GM18507 (cell line): ENCODE results near the gene IFNL1.
"Not testable (repeated sequence)": the region's sequence is repeated elsewhere in the genome, so short reads cannot be mapped to it uniquely, and the experiment has no call there.

Experiments used
- DNase-seq: peaks from one replicate; pipeline ENCODE4 v3.0.0; 2011; ENCODE audit warnings: low read depth; ENCODE audit not compliant: insufficient read length; ENCODE audit errors: extremely low spot score
- FAIRE-seq: peaks from 2 replicates; lab custom pipeline; 2011; peaks lifted over from hg19 to GRCh38; lab: Jason Lieb, UNC

IFNL1 gene

DNA sequence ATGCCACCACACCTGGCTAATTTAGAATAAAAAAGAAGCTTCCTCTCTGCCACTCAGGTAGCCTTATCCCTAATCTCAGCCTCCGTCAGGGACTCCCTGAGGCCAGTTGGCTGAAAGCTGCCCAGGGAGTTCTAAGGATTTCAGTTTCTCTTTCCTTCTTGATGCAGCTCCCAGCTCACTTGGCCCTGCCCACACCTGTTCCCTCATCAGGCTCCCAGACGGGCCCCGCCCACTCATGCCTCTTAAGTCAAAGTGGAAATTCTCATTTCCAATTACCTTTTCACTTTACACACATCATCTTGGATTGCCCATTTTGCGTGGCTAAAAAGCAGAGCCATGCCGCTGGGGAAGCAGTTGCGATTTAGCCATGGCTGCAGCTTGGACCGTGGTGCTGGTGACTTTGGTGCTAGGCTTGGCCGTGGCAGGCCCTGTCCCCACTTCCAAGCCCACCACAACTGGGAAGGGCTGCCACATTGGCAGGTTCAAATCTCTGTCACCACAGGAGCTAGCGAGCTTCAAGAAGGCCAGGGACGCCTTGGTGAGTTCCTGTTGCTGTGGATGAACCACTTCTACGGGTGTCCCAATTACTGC lies at the start of gene IFNL1:
IFNL1 (plus strand) TSS at position 353 of the 591 bp plus-strand sequence; CDS start at position 368, 15 bp downstream.
- no peak for DNase-seq
- no peak for FAIRE-seq

DNA sequence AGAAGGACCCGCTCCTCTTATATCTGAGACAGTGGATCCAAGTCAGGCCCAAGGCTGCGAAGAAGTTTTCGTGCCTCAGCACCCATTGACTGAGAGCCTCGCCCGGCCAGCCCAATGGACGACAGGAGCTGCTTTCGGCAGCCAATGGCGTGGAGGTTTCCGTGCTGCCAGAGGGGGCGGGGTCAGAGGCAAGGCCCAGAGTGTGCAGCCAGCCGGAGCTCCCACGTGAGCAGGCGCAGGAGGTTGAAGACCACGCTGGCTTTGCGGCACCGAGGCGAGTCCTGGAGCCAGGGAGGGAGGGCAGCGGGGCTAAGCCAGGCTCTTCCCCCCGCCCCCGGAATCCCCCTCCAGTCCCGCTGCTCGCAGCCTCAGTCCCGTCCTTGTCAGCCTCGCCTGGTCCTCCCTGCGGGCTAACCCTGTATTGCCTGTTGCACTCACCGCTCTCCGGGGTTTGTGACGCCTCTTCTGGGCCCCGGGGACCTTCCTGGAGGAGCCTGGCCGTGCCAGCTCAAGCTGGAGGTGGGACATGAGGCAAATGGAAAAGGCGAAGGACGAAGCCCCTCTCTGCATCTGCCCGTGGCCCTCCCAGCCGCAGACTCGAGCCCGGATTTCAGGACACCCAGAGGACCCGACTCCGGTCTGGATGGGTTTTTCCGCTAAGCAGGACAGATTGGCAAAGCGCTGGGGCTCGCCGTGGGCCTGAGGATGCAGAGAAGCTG lies 49.1 kb upstream of the IFNL1 start:
- DNase-seq: no peak
- no peak for FAIRE-seq

DNA sequence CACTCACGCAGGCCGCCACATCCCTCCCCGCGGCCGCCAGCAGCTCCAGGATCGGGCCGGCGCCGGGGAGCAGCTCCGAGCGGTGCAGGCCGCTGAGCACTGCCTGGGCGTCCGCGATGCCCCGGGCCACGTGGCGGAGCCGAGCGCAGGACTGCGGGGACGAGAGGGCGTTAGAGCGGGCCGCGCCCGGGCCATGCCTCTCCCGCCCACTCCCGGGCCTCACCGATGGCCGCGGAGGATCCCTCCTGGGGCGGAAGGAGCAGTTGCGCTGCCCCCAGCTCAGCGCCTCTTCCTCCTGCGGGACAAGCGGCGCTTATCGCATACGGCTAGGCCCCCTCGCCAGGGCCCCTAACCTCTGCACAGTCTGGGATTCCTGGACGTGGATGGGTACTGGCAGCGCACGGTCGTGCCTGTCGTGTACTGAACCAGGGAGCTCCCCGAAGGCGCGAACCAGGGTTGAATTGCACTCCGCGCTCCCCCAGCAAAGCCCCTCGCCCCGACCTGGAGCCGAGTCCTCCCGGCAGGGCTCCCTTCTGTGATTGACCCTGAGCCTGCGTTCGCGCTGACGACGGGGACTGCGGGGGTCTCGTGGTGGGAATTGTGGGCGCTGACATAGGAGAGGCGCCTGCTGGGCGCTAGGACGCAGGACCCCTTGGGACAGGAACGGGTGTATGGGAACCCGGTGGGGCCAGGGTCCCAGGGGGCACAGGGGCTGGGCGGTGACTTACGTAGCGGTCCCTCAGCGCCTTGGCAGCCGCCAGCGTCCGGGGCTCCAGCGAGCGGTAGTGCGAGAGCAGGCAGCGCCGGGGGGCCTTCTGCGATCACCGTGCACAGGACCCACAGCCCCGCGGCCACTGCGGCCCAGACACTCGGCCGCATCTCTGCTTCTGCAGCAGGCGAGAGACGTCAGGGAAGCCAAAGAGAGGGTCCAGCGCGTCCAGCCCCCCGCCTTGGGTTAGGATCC lies 48.2 kb upstream of the IFNL1 start:
- FAIRE-seq (no peak), DNase-seq (no peak)

DNA sequence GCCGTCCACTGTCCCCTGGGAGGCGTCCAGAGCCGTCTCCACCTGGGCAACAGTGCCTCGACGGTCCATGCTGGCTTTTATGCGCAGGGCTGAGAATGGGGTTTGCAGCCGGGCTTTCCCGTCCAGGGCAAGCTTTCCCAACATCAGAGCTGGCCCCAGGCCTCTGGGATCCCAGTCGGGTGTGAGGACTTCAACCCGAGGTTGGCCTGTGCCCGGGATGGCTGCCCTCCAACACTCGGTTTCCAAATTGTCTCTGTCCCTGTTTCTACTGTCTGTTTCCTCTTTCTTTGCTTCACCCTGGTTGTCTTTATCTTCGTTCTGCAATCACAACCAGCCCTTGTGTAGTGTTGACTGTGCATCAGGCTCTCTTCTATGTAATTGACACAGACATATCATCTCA lies 47.4 kb upstream of the IFNL1 start, which contains the start of gene IFNL4:
IFNL4 (minus strand) TSS at position 51 of the 400 bp plus-strand sequence.
- no peak for DNase-seq
- no peak for FAIRE-seq

DNA sequence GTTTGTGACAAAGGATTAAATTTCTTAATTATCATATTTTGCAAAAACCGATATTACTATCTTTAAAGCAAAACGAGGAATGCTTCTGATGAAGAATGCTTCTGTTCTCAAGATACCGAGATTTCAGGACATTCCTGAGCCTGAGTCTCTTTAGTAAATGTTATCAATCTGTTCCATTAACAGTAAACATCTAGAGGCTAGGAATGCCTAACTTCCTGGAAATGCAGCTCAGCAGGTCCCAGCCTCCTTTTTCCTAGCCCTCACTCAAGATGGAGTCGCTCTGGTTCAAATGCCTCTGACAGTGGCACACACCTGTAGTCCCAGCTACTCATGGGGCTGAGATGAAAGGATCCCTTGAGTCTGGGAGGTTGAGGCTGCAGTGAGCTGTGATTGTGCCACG lies 45.1 kb upstream of the IFNL1 start:
- no peak for FAIRE-seq
- DNase-seq: no peak

DNA sequence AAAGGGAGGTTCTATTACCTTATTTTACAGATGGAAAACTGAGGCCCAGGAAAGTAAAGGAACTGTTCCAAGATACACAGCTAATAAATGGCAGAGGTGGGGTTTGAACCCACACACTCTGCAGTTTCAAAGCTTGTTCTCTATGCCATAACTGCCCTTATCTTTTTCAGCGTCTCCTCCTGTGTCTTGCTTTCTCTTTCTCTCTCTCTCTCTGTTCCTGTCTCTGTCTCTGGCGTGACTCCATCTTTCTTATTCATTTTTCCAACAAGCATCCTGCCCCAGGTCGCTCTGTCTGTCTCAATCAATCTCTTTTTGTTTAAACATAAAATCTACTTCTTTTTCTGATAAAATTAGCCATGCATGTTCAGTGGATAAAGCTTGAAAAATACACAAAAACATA lies 44.4 kb upstream of the IFNL1 start:
- no peak for FAIRE-seq
- DNase-seq: no peak

DNA sequence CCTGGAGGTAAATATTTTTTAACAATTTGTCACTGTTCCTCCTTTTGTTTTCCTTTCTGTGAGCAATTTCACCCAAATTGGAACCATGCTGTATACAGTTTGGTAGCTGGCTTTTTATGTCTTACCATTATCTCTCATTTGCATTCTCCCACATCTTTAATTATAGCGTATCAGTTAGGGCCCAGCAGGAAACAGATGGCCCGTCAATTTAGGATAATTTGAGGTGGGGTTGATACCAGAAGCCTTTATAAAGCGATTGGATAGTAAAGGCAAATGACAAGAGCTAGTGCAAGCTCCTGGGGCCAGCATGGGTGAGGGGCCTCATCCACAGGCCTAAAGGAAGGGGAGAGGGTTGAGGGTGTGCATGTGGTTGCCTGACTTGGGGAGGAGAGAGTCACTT lies 43.7 kb upstream of the IFNL1 start:
- FAIRE-seq (no peak), DNase-seq (no peak)

DNA sequence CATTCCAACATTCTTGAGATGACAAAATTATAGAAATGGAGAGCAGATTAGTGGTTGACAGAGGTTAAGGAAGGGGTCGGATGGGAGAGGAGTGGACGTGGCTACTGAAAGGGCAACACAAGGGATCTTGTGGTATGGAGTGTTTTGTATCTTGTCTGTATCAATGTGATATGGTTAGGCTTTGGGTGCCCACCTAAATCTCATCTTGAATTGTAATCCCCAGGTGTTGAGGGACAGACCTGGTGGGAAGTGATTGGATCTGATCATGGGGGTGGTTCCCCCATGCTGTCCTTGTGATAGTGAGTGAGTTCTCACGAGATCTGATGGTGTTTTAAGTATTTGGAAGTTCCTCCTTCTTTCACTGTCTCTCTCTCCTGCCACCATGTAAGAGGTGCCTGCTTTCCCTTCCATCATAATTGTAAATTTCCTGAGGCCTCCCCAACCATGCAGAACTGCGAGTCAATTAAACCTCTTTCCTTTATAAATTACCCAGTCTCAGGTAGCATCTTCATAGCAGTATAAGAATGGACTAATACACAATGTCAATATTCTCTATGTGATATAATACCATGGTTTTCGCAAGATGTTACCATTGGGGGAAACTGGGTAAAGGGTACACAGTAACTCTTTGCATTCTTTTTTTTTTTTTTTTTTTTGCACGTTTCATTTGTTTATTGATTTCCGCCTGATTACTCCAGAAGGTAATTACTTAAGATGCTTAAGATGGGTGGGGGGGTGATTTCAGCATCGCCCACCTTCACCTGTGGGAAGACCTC lies 42.6 kb upstream of the IFNL1 start:
- FAIRE-seq (no peak), DNase-seq (no peak)

DNA sequence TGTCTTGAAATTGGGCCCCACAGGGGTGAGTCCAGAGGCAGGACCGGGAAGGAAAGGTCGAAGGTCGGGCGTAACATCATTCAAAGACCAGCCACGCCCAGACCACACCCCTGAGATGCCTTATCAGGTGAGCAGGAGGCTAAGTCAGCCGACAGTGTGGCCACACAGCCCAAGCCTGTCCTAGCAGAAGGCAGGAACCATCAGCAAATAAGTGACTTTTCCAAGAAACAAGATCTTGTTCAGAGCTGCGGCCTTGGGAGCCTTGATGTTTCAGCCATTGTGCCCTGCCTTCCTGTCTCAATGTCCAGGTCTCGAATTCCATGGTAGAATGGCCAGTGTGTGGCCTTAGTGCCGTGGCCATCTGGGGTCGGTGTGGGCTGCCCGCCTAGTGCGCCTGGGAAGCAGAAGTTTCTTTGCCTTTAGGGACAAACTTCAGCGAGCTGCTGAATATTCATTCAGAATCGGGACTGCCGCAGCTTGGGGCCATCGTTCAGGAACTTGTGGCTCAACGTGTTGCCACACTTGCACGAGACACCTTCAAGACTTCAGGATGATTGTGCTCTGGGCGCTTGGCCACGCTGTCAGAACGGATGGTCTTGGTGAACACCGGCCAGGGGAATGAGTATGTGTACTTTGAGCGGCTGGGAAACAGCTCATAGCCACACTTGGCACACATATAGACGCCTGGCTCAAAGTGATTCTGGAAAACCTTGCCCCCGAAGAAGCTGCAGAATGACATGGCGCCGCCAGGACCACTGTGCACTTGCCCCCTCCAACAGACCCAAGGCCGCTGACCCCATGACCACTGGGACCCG lies 41.5 kb upstream of the IFNL1 start:
- DNase-seq (no peak), FAIRE-seq (no peak)

DNA sequence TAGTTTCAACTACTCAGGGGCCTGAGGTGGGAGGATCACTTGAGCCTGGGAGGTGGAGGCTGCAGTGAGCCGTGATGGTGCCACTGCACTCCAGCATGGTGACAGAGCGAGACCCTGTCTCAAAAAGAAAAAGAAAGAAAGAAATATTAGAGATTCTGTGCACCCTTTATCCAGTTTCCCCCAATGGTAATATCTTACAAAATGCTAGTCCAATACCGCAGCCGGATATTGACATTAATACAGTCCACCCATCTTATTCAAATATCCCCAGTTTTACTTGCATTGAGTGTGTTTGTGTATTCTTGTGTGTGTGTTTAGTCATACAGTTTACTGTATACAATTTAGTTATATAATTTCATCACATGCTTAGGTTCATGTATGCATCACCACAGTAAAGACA lies 39.0 kb upstream of the IFNL1 start:
- FAIRE-seq (no peak), DNase-seq (no peak)

DNA sequence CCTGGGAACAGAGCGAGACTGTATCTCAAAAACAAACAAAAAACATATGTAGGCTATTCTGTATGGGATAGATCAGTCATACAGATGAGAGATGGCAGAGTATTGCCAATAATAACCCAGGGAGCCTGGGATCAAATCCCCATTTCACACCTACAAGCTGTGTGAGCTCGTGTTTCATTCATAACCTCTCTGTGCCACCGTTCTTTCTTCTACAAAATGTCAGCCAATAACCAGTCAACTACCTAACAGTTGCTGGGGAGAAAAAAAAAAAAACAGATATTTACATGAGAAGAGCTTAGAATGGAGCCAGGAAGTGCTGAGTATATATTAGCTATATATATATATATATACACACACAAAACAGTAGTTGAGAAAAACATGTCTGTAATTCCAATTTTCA lies 34.5 kb upstream of the IFNL1 start:
- DNase-seq (no peak), FAIRE-seq (no peak)

DNA sequence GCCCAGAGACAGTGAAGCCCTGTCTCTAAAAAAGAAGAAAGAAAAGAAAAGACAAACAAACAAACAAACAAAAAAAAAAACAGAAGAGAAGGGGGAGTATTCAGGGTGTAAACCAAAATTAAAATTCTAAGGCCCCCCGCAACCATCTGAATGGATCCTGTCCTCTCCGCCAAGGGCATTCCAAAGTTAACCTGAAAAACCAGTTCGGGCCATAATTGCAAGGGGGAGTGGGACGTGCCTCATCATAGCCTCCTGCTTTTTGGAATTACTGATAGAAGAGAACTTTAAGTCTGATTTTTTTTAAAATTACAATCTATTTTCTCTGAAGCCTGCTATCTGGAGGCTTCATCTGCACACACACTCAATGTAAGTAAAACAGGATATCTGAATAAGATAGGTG lies 33.7 kb upstream of the IFNL1 start:
- DNase-seq (no peak), FAIRE-seq (no peak)

DNA sequence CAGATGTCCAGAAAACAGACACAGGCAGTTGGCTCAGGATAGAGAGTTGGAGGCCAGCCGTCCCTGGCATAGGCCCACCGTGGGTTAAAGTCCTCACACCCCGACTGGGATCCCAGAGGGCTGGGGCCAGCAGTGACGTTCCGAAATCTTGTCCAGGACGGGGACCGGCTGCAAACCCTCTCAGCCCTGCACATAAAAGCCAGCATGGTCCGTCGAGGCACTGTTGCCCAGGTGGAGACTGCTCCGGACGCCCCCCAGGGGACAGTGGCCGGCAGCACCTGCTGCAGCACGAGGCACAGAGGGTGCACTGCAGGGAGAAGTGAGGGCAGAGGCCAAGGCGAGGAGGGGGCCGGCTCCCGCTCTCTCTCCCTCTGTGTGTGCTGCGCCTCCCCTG lies 32.3 kb upstream of the IFNL1 start:
- FAIRE-seq (no peak), DNase-seq (no peak)

DNA sequence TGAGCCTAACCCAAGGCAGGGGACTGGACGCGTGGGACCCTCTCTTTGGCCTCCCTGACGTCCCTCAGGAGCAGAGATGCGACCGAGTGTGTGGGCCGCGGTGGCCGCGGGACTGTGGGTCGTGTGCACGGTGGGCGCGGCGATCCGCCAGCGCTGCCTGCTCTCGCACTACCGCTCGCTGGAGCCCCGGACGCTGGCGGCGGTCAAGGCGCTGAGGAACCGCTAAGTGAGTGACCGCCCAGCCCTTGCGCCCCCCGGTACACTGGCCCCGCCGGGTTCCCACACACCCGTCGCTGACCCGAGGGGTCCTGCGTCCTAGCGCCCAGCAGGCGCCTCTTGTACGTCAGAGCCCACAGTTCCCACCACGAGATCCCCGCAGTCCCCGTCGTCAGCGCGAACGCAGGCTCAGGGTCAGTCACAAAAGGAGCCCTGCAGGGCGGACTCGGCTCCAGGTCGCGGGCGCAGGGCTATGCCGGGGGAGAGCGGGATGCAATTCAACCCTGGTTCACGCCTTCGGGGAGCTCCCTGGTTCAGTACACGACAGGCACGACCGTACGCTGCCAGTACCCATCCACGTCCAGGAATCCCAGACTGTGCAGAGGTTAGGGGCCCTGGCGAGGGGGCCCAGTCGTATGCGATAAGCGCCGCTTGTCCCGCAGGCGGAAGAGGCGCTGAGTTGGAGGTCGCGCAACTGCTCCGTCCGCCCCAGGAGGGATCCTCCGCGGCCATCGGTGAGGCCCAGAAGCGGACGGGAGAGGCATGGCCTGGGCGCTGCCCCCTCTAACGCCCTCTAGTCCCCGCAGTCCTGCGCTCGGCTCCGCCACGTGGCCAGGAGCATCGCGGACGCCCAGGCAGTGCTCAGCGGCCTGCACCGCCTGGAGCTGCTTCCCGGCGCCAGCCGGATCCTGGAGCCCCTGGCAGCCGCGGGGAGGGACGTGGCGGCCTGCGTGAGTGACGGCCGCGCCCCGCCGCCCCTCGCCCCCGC lies 31.6 kb upstream of the IFNL1 start:
- DNase-seq (no peak), FAIRE-seq (no peak)

DNA sequence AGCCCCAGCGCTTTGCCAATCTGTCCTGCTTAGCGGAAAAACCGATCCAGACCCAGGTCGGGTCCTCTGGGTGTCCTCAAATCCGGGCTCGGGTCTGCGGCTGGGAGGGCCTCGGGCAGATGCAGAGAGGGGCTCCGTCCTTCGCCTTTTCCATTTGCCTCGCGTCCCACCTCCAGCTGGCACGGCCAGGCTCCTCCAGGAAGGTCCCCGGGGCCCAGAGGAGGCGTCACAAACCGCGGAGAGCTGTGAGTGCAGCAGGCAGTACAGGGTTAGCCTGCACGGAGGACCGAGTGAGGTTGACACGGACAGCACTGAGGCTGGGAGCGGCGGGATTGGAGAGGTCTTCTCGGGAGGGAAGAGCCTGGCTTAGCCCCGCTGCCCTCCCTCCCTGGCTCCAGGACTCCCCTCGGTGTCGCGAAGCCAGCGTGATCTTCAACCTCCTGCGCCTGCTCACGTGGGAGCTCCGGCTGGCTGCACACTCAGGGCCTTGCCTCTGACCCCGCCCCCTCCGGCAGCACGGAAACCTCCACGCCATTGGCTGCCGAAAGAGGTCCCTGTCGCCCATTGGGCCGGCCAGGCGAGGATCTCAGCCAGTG lies 30.8 kb upstream of the IFNL1 start:
- no peak for DNase-seq
- FAIRE-seq: no peak

DNA sequence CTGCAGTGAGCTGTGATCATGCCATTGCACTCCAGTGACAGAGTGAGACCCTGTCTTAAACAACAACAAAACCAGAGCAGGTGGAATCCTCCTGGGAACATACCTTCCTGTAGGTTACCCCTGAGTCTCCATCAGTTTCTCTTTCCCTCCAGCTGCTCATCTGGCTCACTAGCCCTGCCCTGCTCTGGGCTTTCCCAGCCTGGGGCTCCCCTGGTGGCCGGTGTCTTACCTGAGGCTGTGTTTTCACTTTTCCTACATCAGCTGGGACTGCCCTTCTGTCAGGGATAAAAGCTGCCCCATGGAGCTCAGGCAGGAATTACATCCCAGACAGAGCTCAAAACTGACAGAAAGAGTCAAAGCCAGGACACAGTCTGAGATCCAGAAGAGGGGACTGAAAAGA lies 28.1 kb upstream of the IFNL1 start, which contains the start of gene IFNL2:
IFNL2 (plus strand) TSS at position 312 of the 400 bp plus-strand sequence. CDS start 173 bp downstream, outside the sequence.
- not testable (repeated sequence) for DNase-seq
- FAIRE-seq: peak; percentile 85

DNA sequence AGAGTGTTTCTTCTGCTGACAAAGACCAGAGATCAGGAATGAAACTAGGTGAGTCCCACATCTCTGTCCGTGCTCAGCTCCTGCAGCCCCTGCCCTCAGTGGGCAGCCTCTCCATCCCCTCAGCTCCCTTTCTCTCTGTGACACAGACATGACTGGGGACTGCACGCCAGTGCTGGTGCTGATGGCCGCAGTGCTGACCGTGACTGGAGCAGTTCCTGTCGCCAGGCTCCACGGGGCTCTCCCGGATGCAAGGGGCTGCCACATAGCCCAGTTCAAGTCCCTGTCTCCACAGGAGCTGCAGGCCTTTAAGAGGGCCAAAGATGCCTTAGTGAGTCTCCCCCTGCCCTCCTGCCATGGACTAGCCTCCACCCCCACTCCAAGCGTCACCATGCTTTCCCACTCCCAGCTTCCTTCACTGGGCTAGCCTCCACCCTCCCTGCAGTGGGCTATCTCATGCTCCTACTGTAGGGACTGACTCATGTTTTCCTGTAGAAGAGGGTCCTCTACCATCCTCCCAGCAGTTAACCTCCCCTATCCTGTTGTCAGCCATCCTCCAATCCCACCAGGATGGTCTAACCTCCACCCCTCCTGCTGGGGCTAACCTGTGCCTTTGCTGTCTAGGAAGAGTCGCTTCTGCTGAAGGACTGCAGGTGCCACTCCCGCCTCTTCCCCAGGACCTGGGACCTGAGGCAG lies 27.5 kb upstream of the IFNL1 start:
- FAIRE-seq: not testable (repeated sequence)

More for the DNA sequence above, 27.5 kb upstream of the IFNL1 start:
- not testable (repeated sequence) for DNase-seq
